ENCODE measurements around the gene CHMP2A. TPM values are rescaled to one million over a fixed set of nuclear protein-coding genes. Genes with fewer than 3 reads are reported as not detected.

CHMP2A gene
- total and polyA plus RNA-seq, 2 of the 4 experiments (the other 2 are of a cell fraction): 105 to 183 TPM

GRCh38 chr19:58557221-58558065 is 2.5 kb upstream of the CHMP2A start (continued):
- no peak for TF ChIP-seq CTCF (conservative IDR thresholded peaks at IDR 0.05; ENCODE audit: low read depth, low read length)
- TF ChIP-seq NFE2L2 (IDR thresholded peaks at IDR 0.05; ENCODE audit: low read depth, low read length): no peak
